K562 (cell line): ENCODE data around the gene MYO15A. TPM values are rescaled to one million over a fixed set of nuclear protein-coding genes. Genes with fewer than 3 reads are reported as not detected.
A peak's percentile ranks its signal among the peaks of the same experiment; 100 is the strongest.

Experiments used
- ATAC-seq: fragments of 200-7000 bp; cut with Tn5 transposase; 3 replicates; pipeline ENCODE4 v1.9.1; 2020; ENCODE audit warnings: moderate library complexity
- BruUV-seq: library from RNA; stranded (reverse); fragments of 400-500 nt; replicated peaks from 2 replicates; lab custom pipeline; 2021; lab: Mats Ljungman, UMichigan
- CTCF ChIA-PET: fragments of 300-600 bp; formaldehyde crosslinking; extraction: SDS; loops from one replicate; lab custom pipeline; 2021; ENCODE audit warnings: low intra/inter-chr PET ratio; lab: Yijun Ruan, JAX
- POLR2A ChIA-PET: fragments of 300-600, 350-650 bp; sonication (Branson Sonifier 250); formaldehyde crosslinking; extraction: SDS; loops from one replicate; lab custom pipeline; 2021; ENCODE audit warnings: antibody characterized with exemption, inconsistent platforms; lab: Yijun Ruan, JAX
- DNase-seq, 4 experiments: peaks; one replicate each; pipeline versions ENCODE4 v3.0.0 to v3.0.0-alpha.2; 2011 to 2018; ENCODE audit warnings: low spot score in 3 of 4, mixed read lengths in 3 of 4; ENCODE audit errors: extremely low read depth in 1 of 4
- FAIRE-seq: peaks from 2 replicates; lab custom pipeline; 2011; peaks lifted over from hg19 to GRCh38; lab: Jason Lieb, UNC
- H2AFZ ChIP-seq: 2 replicates; pipeline ENCODE4 v1.6.0; 2011; ENCODE audit warnings: low read depth, low read length, control low read depth, inconsistent platforms
- H3K27ac ChIP-seq: fragments of 200-600 bp; 3 replicates; pipeline ENCODE4 v1.8.0; 2011; ENCODE audit warnings: low read depth, mild to moderate bottlenecking, control low read depth, inconsistent platforms, low read length, moderate library complexity, mixed read lengths; ENCODE audit errors: extremely low read depth
- H3K27me3 ChIP-seq, 2 experiments: fragments of 300-600 bp in 1 of 2; 2 replicates in 1 of 2; 3 replicates in 1 of 2; pipeline versions ENCODE4 v1.6.0 to v1.8.0; 2011; ENCODE audit warnings: inconsistent platforms in 2 of 2, low read length in 2 of 2, mild to moderate bottlenecking in 1 of 2, mixed read lengths in 1 of 2, moderate library complexity in 1 of 2; ENCODE audit not compliant: control insufficient read depth in 2 of 2, insufficient read depth in 2 of 2
- H3K36me3 ChIP-seq: fragments of 300-600 bp; 3 replicates; pipeline ENCODE4 v1.8.0; 2011; ENCODE audit warnings: mild to moderate bottlenecking, low read length, inconsistent platforms; ENCODE audit not compliant: control insufficient read depth, insufficient read depth
- H3K4me1 ChIP-seq, 2 experiments: fragments of 200-600 bp in 1 of 2; replicated peaks in 1 of 2; 2 replicates in 1 of 2; 3 replicates in 1 of 2; pipeline versions ENCODE4 v1.5.1 to v1.8.0; 2011; ENCODE audit warnings: inconsistent platforms in 2 of 2, low read length in 2 of 2, mild to moderate bottlenecking in 1 of 2, mixed read lengths in 1 of 2, moderate library complexity in 1 of 2; ENCODE audit not compliant: control insufficient read depth in 2 of 2, insufficient read depth in 2 of 2
- H3K4me2 ChIP-seq: 2 replicates; pipeline ENCODE4 v1.6.1; 2011; ENCODE audit warnings: low read length, control low read depth, inconsistent platforms, mixed read lengths; ENCODE audit not compliant: insufficient read depth
- H3K4me3 ChIP-seq: fragments of 200-600 bp; sonication (generic), shearing (Covaris generic); 2 replicates; pipeline ENCODE4 v1.5.1; 2016; ENCODE audit warnings: control low read depth, inconsistent platforms
- H3K79me2 ChIP-seq: fragments of 200-600 bp; 3 replicates; pipeline ENCODE4 v1.8.0; 2011; ENCODE audit warnings: low read length, inconsistent platforms; ENCODE audit not compliant: control insufficient read depth, insufficient read depth
- H3K9ac ChIP-seq, 2 experiments: 2 replicates each; pipeline versions ENCODE4 v1.6.0 to v1.6.1; 2011; ENCODE audit warnings: low read depth in 2 of 2, low read length in 2 of 2, control low read depth in 1 of 2, inconsistent platforms in 1 of 2, mild to moderate bottlenecking in 1 of 2, mixed read lengths in 1 of 2; ENCODE audit not compliant: insufficient read depth in 1 of 2
- H3K9me1 ChIP-seq: one replicate; pipeline ENCODE4 v1.6.0; 2011; ENCODE audit warnings: inconsistent platforms, mild to moderate bottlenecking, low read length, moderate library complexity; ENCODE audit not compliant: control insufficient read depth, insufficient read depth
- H3K9me3 ChIP-seq: replicated peaks from 2 replicates; pipeline ENCODE4 v1.5.1; 2011; ENCODE audit warnings: low read depth, low read length, inconsistent platforms; ENCODE audit not compliant: control insufficient read depth, insufficient read depth
- H4K20me1 ChIP-seq: replicated peaks from 2 replicates; pipeline ENCODE4 v1.6.1; 2011; ENCODE audit warnings: low read length, inconsistent platforms, mixed read lengths; ENCODE audit not compliant: control insufficient read depth, insufficient read depth
- BCOR ChIP-seq: fragments of 450-650 bp; IDR thresholded peaks from 2 replicates; pipeline ENCODE4 v1.6.1; 2016
- KDM1A ChIP-seq, 2 experiments: fragments of 450-650 bp; IDR thresholded peaks; 2 replicates each; pipeline ENCODE4 v1.6.1; 2016; ENCODE audit warnings: mild to moderate bottlenecking in 2 of 2
- RBM25 ChIP-seq: fragments of 200-400 bp; formaldehyde crosslinking; IDR thresholded peaks from 2 replicates; pipeline ENCODE4 v1.6.1; 2018; ENCODE audit warnings: low read length, low read depth, moderate library complexity; ENCODE audit not compliant: severe bottlenecking
- SMARCA5 ChIP-seq: fragments of 450-650 bp; IDR thresholded peaks from 2 replicates; pipeline ENCODE4 v1.6.1; 2016
- ZFP36 ChIP-seq: fragments of 150-350 bp; IDR thresholded peaks from 2 replicates; pipeline ENCODE4 v1.6.1; 2018; ENCODE audit warnings: low read length, low read depth; ENCODE audit not compliant: partially characterized antibody
- WGBS: fragments of 100-300 bp; shearing (Covaris generic); methylation state at CpG from one replicate; pipeline ENCODE4 v1.1.6; 2016; ENCODE audit warnings: low coverage, mixed read lengths; ENCODE audit not compliant: insufficient coverage; ENCODE audit errors: missing lambda C conversion rate; 5-methylcytosine and 5-hydroxymethylcytosine counted together
- in situ Hi-C: fragments of 300-500 bp; cut with MboI; formaldehyde crosslinking; loops from 4 replicates; pipeline ENCODE4 v1.15.0; 2018; ENCODE audit warnings: inconsistent platforms, mixed read lengths
- intact Hi-C: fragments of 100-400 bp; cut with micrococcal nuclease; formaldehyde crosslinking; loops from 2 replicates; pipeline ENCODE4 v1.14.2; 2022
- polyA plus RNA-seq, 8 experiments: library from polyadenylated mRNA; depleted of rRNA in 4 of 8; stranded (reverse) in 5 of 8; unstranded in 3 of 8; fragments of >200 nt; fragmentation: Nextera tagmentation in 2 of 8; fragmentation: Illumina TruSeq in 1 of 8; extraction: Ambion mirVana in 2 of 8; extraction: Trizol in 1 of 8; gene quantifications; 2 replicates each; pipeline versions ENCODE4 v1.2.1 to v1.2.3, GENCODE V29; 2011 to 2014; ENCODE audit warnings: inconsistent platforms in 1 of 8, missing spikeins in 1 of 8
- total RNA-seq, 7 experiments: library from RNA; depleted of rRNA in 6 of 7; stranded (reverse); fragments of >200 nt in 6 of 7; fragmentation: Illumina TruSeq in 2 of 7; extraction: Trizol in 2 of 7; gene quantifications; 2 replicates each; pipeline versions ENCODE4 v1.2.1 to v1.2.3, GENCODE V29; 2011 to 2021; ENCODE audit warnings: low replicate concordance in 1 of 7
- TF ChIP-seq, protein P1 (sequence below): fragments of 450-650 bp; IDR thresholded peaks from 2 replicates; pipeline ENCODE4 v1.6.1; 2016; ENCODE audit warnings: mild to moderate bottlenecking

MYO15A gene
- total and polyA plus RNA-seq, 9 of the 15 experiments (the other 6 are each of a cell fraction or from before 2014, with no cell fraction given), result 0.05 to 0.88 (median 0.14) TPM; not detected in 1

DNA sequence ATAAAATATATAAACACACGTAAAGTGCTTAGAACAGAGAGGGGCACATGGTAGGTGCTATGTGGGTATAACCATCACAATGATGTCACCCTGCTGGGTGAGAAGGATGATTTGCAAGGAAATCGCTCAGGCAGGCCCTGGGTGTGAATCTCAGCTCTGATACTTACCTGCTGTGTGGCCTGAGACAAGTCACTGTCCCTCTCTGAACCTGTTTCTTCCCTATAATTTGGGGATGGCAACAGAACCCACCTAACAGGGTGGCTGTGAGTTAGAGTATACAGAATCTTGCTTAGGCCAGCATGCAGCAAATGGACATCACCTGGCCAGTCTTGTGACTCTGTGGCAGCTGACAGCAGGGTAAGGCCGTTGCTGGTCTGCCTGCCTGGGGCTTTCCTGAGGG is 38.4 kb downstream of the MYO15A start:
- DNase-seq (no peak), ATAC-seq (no peak), FAIRE-seq (no peak)
- no TSS peak for BruUV-seq
- no peaks in the 10 kb centered on the region for H3K9me3 ChIP-seq
- 62% methylated on average over 3 of the region's 3 CpGs for WGBS
- no peaks in the 10 kb centered on the region for H3K79me2 ChIP-seq
- peak overlapping the region in 1 of 2 experiments; percentile 45; a peak in 1 of 4 replicates for H3K9ac ChIP-seq
- TF ChIP-seq ZFP36 (peak; percentile 66), SMARCA5 (peak; percentile 22; the same call in 1 of the 2 replicates), BCOR (peak; percentile 78; the same call in 1 of the 2 replicates), RBM25 (peak; percentile 90), KDM1A (IDR thresholded peaks at IDR 0.05) (0 out of 4 replicates have a peak, but pooled peaks have one; percentile 30)
- TF ChIP-seq, protein P1, sequence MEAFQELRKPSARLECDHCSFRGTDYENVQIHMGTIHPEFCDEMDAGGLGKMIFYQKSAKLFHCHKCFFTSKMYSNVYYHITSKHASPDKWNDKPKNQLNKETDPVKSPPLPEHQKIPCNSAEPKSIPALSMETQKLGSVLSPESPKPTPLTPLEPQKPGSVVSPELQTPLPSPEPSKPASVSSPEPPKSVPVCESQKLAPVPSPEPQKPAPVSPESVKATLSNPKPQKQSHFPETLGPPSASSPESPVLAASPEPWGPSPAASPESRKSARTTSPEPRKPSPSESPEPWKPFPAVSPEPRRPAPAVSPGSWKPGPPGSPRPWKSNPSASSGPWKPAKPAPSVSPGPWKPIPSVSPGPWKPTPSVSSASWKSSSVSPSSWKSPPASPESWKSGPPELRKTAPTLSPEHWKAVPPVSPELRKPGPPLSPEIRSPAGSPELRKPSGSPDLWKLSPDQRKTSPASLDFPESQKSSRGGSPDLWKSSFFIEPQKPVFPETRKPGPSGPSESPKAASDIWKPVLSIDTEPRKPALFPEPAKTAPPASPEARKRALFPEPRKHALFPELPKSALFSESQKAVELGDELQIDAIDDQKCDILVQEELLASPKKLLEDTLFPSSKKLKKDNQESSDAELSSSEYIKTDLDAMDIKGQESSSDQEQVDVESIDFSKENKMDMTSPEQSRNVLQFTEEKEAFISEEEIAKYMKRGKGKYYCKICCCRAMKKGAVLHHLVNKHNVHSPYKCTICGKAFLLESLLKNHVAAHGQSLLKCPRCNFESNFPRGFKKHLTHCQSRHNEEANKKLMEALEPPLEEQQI, result no peak
- CTCF ChIA-PET, result no interaction called here
- intact Hi-C loops (loop anchor here (10.0 kb wide), 1 partner anchor 178 kb away; no protein-coding TSS in a partner anchor), in situ Hi-C loops (no loop called here)
- peaks cover 0 to 21% of the 10 kb centered on the region in 2 experiments; a peak in 2 of 5 replicates for H3K4me1 ChIP-seq
- no peak overlapping the region for H3K27ac ChIP-seq
- no peak overlapping the region for H3K4me3 ChIP-seq
- POLR2A ChIA-PET, result interaction anchor here (0.9 to 1.8 kb wide), 2 partner anchors 19 to 56 kb away, joined by 3 to 5 read pairs; no protein-coding TSS in a partner anchor
- no peaks in the 10 kb centered on the region for H3K9me1 ChIP-seq
- no peak overlapping the region for H3K4me2 ChIP-seq
- H3K36me3 ChIP-seq, result no peaks in the 10 kb centered on the region
- H4K20me1 ChIP-seq, result 0 out of 2 replicates have a peak, but pooled peaks cover 2% of the 10 kb centered on the region
- H3K27me3 ChIP-seq, result no peaks in the 10 kb centered on the region
- no peak overlapping the region for H2AFZ ChIP-seq
